ENCODE results near the gene HSFX1.

- TF ChIP-seq YY1 (IDR thresholded peaks at IDR 0.05; ENCODE audit: extremely low read depth, insufficient replicate concordance, low read depth, low read length) (no peak), POLR2A (IDR thresholded peaks at IDR 0.05; ENCODE audit: borderline replicate concordance, extremely low read depth, insufficient read depth, insufficient read length) (no peak), CTCF (IDR thresholded peaks at IDR 0.05 in 2 of 3, conservative IDR thresholded peaks at IDR 0.05 in 1 of 3; ENCODE audit: borderline replicate concordance in 1 of 3, insufficient read depth in 1 of 3, low read depth in 2 of 3, low read length in 2 of 3) (no peak), TCF7L2 (IDR thresholded peaks at IDR 0.05; ENCODE audit: borderline replicate concordance, extremely low read depth, insufficient read depth, insufficient read length) (no peak), ZFX (IDR thresholded peaks at IDR 0.05) (no peak), MAX (IDR thresholded peaks at IDR 0.05) (no peak), FOSL1 (IDR thresholded peaks at IDR 0.05; ENCODE audit: low read depth) (no peak), RAD21 (IDR thresholded peaks at IDR 0.05; ENCODE audit: low read depth) (no peak), SRF (IDR thresholded peaks at IDR 0.05; ENCODE audit: low read depth) (no peak), SIN3A (IDR thresholded peaks at IDR 0.05; ENCODE audit: low read depth) (no peak), EZH2 (IDR thresholded peaks at IDR 0.05) (no peak)
These were observed 30.2 kb downstream of the HSFX1 start for GRCh38 chrX:149804102-149804501.
